HG03565 (cell line): ENCODE measurements around the gene UBIAD1.

ENCODE experiments used
- ATAC-seq: cut with Tn5 transposase; IDR thresholded peaks from one replicate; pipeline ENCODE4 v1.9.1; 2021; ENCODE audit warnings: mild to moderate bottlenecking, moderate library complexity; ENCODE audit not compliant: unreplicated experiment

UBIAD1 gene

GRCh38 chr1:11337580-11338073, 64.6 kb downstream of the UBIAD1 start:
- no peak for ATAC-seq
